ENCODE results near the gene GLB1L3.
A peak's percentile ranks its signal among the peaks of the same experiment; 100 is the strongest.

GLB1L3 gene

GRCh38 chr11:134358856-134359490 is 82.8 kb downstream of the GLB1L3 start (continued):
- TF ChIP-seq ZNF354C (tag by site-specific recombination; IDR thresholded peaks at IDR 0.05; ENCODE audit: borderline replicate concordance, low read depth) (no peak), ZNF571 (tag by site-specific recombination; IDR thresholded peaks at IDR 0.05) (no peak)

GRCh38 chr11:134359646-134360045 is 83.5 kb downstream of the GLB1L3 start:
- CTCF ChIA-PET: interaction anchor here (0.6 to 1.7 kb wide), 11 partner anchors 12 to 509 kb away, joined by 3 to 4 read pairs (median 3); no protein-coding TSS in a partner anchor
- POLR2A ChIA-PET: no interaction called here
- TF ChIP-seq EGR2 (tag by site-specific recombination; IDR thresholded peaks at IDR 0.05; ENCODE audit: low read depth) (no peak), ZNF362 (tag by site-specific recombination; IDR thresholded peaks at IDR 0.05) (no peak), ZIC2 (tag by site-specific recombination; IDR thresholded peaks at IDR 0.05) (no peak), ZNF830 (tag by site-specific recombination; IDR thresholded peaks at IDR 0.05; ENCODE audit: low read depth) (no peak), ZNF202 (tag by site-specific recombination; IDR thresholded peaks at IDR 0.05; ENCODE audit: borderline replicate concordance) (no peak), ATF2 (tag by site-specific recombination; IDR thresholded peaks at IDR 0.05; ENCODE audit: low read depth) (no peak), ZNF311 (tag by site-specific recombination; IDR thresholded peaks at IDR 0.05; ENCODE audit: borderline replicate concordance) (no peak), MEIS1 (CRISPR knock-in tag; IDR thresholded peaks at IDR 0.05; ENCODE audit: borderline replicate concordance) (no peak)
- H3K9me3 ChIP-seq (ENCODE audit: control insufficient read depth, insufficient read depth, low read depth, low read length): no peaks in the 10 kb centered on the region
- no peak overlapping the region for H3K4me3 ChIP-seq (ENCODE audit: low read depth, low read length)
- H3K4me1 ChIP-seq (ENCODE audit: control insufficient read depth, insufficient read depth, low read length): no peaks in the 10 kb centered on the region
- peaks cover 0 to 14% of the 10 kb centered on the region in 2 experiments; a peak in 1 of 3 replicates for H3K36me3 ChIP-seq (ENCODE audit: control insufficient read depth in 2 of 2, insufficient read depth in 1 of 2, low read length in 2 of 2)
- H3K27ac ChIP-seq (ENCODE audit: extremely low read depth, low read depth, low read length): no peak overlapping the region

GRCh38 chr11:134360050-134360835 is 84.1 kb downstream of the GLB1L3 start:
- H3K9me3 ChIP-seq (ENCODE audit: control insufficient read depth, insufficient read depth, low read depth, low read length): no peaks in the 10 kb centered on the region
- no peak overlapping the region for H3K4me3 ChIP-seq (ENCODE audit: low read depth, low read length)
- CTCF ChIA-PET: interaction anchor here (0.5 to 1.3 kb wide), 10 partner anchors 12 to 509 kb away, joined by 3 to 4 read pairs (median 4); no protein-coding TSS in a partner anchor
- H3K27ac ChIP-seq (ENCODE audit: extremely low read depth, low read depth, low read length): no peak overlapping the region
- POLR2A ChIA-PET: no interaction called here
- H3K36me3 ChIP-seq (ENCODE audit: control insufficient read depth in 2 of 2, insufficient read depth in 1 of 2, low read length in 2 of 2): peaks cover 0 to 14% of the 10 kb centered on the region in 2 experiments; a peak in 1 of 3 replicates
- no peaks in the 10 kb centered on the region for H3K4me1 ChIP-seq (ENCODE audit: control insufficient read depth, insufficient read depth, low read length)
- no peak for TF ChIP-seq YY1 (tag by site-specific recombination; IDR thresholded peaks at IDR 0.05)
- TF ChIP-seq ZBTB6 (tag by site-specific recombination; IDR thresholded peaks at IDR 0.05): peak; percentile 69
- peak; percentile 86 for TF ChIP-seq CTCF (tag by site-specific recombination; IDR thresholded peaks at IDR 0.05)
- TF ChIP-seq ZBTB17 (tag by site-specific recombination; IDR thresholded peaks at IDR 0.05): peak; percentile 81
- peak; percentile 56; the same call in 1 of the 2 replicates for TF ChIP-seq ZNF501 (tag by site-specific recombination; IDR thresholded peaks at IDR 0.05)
- peak; percentile 90 for TF ChIP-seq IKZF3 (tag by site-specific recombination; IDR thresholded peaks at IDR 0.05)
- peak; percentile 35; the same call in 1 of the 2 replicates for TF ChIP-seq KLF17 (tag by site-specific recombination; IDR thresholded peaks at IDR 0.05)
- no peak for TF ChIP-seq BCL6B (tag by site-specific recombination; IDR thresholded peaks at IDR 0.05)
- TF ChIP-seq ZIC2 (tag by site-specific recombination; IDR thresholded peaks at IDR 0.05): no peak
- TF ChIP-seq ZNF132 (tag by site-specific recombination; IDR thresholded peaks at IDR 0.05; ENCODE audit: borderline replicate concordance): no peak
- peak; percentile 57; the same call in 1 of the 2 replicates for TF ChIP-seq ZNF600 (tag by site-specific recombination; IDR thresholded peaks at IDR 0.05)
- TF ChIP-seq ZNF2 (tag by site-specific recombination; IDR thresholded peaks at IDR 0.05): peak; percentile 47; the same call in 1 of the 2 replicates
